HG03460 (cell line): ENCODE measurements around the gene LDLRAD1.
"Not testable (repeated sequence)": the region's sequence is repeated elsewhere in the genome, so short reads cannot be mapped to it uniquely, and the experiment has no call there.

ENCODE experiments used
- ATAC-seq: cut with Tn5 transposase; IDR thresholded peaks from one replicate; pipeline ENCODE4 v1.9.1; 2021; ENCODE audit not compliant: unreplicated experiment

LDLRAD1 gene

GRCh38 chr1:54018635-54019034 is 649 bp upstream of the LDLRAD1 start:
- no peak for ATAC-seq

GRCh38 chr1:54016343-54017282 is 1.4 kb downstream of the LDLRAD1 start:
- ATAC-seq = no peak

- no peak for ATAC-seq
Measured at GRCh38 chr1:54014009-54014629, 3.9 kb downstream of the LDLRAD1 start.

GRCh38 chr1:54013393-54014008 is 4.5 kb downstream of the LDLRAD1 start:
- no peak for ATAC-seq

GRCh38 chr1:54012863-54013262 is 5.1 kb downstream of the LDLRAD1 start:
- ATAC-seq = no peak

- no peak for ATAC-seq
Measured at GRCh38 chr1:54012008-54012325, 6.0 kb downstream of the LDLRAD1 start.

- ATAC-seq = no peak
Measured at GRCh38 chr1:54011316-54012007, 6.5 kb downstream of the LDLRAD1 start.

- ATAC-seq = no peak
Measured at GRCh38 chr1:54010415-54011117, 7.4 kb downstream of the LDLRAD1 start.

- ATAC-seq = no peak
Measured at GRCh38 chr1:54009406-54009805, 8.6 kb downstream of the LDLRAD1 start.

GRCh38 chr1:54008876-54009275 is 9.1 kb downstream of the LDLRAD1 start:
- ATAC-seq = no peak

- ATAC-seq = no peak
Measured at GRCh38 chr1:54007613-54008012, 10.4 kb downstream of the LDLRAD1 start.

GRCh38 chr1:54006508-54006907 is 11.5 kb downstream of the LDLRAD1 start:
- ATAC-seq = no peak

- ATAC-seq = no peak
Measured at GRCh38 chr1:54004481-54005049, 13.4 kb downstream of the LDLRAD1 start.

- not testable (repeated sequence) for ATAC-seq
Measured at GRCh38 chr1:54003750-54004480, 14.1 kb downstream of the LDLRAD1 start.

GRCh38 chr1:54003249-54003646 is 14.7 kb downstream of the LDLRAD1 start:
- no peak for ATAC-seq

GRCh38 chr1:54002544-54003248 is 15.3 kb downstream of the LDLRAD1 start:
- ATAC-seq = no peak

- ATAC-seq = no peak
Measured at GRCh38 chr1:54001591-54001990, 16.4 kb downstream of the LDLRAD1 start.

GRCh38 chr1:53999920-54000319 is 18.1 kb downstream of the LDLRAD1 start:
- no peak for ATAC-seq

- no peak for ATAC-seq
Measured at GRCh38 chr1:53998223-53998622, 19.8 kb downstream of the LDLRAD1 start.
